HG02763 (cell line): Measurements from ENCODE around the gene BUD31.
"Not testable (repeated sequence)": the region's sequence is repeated elsewhere in the genome, so short reads cannot be mapped to it uniquely, and the experiment has no call there.

ENCODE experiments used
- ATAC-seq: cut with Tn5 transposase; IDR thresholded peaks from one replicate; pipeline ENCODE4 v1.9.1; 2021; ENCODE audit warnings: mild to moderate bottlenecking, moderate library complexity; ENCODE audit not compliant: unreplicated experiment

Gene BUD31

DNA sequence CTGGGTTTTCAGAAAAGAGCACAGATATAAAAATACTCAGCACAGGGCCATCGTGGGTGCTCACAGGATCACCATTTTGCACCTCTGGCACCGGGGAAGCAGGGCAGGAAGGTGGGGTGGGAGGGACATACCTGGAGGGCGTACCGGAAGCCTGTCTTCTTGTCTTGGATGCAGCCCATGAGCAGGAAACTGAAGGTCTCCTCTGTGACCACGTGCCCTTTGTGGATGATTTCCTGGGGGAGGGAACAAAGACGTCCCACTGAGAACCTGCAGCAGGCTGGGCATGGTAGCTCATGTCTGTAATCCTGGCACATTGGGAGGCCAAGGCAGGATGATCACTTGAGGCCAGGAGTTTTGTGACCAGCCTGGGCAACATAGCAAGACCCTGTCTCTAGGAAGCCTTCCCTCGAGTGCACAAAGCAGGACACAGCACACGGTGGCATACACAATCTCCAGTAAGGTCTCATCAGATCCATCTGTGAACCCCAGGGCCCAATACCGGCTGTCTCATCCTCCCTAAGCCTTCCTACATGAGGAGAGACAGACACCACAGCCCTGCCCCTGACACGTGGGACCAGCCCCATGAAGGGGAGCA, 20.3 kb downstream of the BUD31 start:
- ATAC-seq, result no peak

DNA sequence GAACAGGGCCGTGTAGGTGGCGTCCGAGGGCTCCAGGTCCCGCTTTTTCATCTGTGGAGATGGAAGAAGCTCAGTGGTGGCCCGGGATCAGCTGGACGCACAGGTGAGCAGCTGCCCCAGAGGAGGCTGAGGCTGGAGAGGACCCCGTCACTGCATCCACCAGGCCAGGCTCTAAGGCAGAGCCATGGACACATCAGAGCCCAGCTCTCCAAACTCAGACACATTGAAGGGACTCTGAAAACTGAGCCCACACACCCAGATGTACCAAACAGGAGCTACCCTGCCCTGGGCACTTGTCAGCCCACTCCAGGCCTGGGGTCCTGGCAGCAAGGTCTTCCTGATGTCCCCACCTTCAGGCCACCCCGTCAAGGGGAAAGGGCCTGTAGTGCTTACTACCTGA, 21.0 kb downstream of the BUD31 start:
- no peak for ATAC-seq

DNA sequence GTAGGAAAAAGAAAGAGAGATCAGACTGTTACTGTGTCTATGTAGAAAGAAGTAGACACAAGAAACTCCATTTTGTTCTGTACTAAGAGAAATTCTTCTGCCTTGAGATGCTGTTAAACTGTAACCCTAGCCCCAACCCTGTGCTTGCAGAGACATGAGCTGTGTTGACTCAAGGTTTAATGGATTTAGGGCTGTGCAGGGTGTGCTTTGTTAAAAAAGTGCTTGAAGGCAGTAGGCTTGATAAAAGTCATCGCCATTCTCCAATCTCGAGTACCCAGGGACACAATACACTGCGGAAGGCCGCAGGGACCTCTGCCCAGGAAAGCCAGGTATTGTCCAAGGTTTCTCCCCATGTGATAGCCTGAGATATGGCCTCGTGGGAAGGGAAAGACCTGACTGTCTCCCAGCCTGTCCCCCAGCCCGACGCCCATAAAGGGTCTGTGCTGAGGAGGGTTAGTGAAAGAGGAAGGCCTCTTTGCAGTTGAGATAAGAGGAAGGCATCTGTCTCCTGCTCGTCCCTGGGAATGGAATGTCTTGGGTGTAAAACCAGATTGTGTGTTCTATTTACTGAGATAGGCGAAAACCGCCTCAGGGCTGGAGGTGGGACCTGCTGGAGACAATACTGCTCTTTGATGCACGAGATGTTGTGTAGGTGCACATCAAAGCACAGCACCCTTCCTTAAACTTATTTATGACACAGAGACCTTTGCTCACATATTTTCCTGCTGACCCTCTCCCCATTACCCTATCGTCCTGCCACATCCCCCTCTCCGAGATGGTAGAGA, 23.2 kb downstream of the BUD31 start:
- ATAC-seq, result not testable (repeated sequence)

DNA sequence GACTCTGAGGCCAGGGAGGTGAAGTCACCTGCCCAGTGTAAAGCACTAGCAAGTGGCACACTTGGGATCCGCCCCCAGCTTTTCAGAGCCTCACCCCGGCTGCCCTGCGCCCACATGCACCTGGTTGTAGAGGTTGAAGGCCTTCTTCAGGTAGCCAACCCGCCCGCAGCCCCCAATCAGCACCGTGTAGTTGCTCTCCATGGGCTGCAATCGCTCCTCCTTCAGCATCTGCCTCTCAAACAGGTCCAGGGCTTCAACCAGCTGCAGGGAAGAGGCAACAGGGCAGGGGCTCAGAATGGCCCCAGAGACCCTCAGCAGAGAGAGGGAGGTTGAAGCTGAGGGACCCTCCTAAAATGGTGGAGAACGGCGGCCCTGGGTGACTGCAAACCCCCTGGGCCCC, 24.4 kb downstream of the BUD31 start:
- ATAC-seq, result no peak

DNA sequence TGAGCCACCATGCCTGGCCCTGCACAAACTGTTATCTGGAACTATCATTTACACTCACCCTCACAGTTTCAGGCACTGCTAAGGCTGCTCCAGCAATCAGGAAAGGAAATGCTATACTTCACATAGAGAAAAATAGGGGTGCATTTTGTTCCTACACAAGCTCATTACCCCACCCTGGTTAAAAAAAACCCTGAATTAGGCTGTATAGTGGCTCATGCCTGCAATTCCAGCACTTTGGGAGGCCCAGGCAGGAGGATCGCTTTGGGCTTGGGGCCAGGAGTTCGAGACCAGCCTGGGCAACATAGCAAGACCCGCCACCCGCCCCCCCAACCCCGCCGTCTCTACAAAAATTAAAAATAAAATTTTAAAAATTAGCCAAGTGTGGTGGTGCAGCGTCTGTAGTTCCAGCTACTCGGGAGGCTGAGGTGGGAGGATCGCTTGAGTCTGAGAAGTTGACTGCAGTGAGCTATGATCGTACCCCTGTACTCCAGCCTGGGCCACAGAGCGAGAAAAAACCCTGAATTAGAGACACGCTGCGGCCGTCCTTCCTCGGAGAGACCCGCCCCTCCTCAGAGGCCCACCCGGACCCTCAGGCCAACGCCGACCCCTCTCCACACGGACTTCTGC, 29.3 kb downstream of the BUD31 start:
- ATAC-seq, result no peak

DNA sequence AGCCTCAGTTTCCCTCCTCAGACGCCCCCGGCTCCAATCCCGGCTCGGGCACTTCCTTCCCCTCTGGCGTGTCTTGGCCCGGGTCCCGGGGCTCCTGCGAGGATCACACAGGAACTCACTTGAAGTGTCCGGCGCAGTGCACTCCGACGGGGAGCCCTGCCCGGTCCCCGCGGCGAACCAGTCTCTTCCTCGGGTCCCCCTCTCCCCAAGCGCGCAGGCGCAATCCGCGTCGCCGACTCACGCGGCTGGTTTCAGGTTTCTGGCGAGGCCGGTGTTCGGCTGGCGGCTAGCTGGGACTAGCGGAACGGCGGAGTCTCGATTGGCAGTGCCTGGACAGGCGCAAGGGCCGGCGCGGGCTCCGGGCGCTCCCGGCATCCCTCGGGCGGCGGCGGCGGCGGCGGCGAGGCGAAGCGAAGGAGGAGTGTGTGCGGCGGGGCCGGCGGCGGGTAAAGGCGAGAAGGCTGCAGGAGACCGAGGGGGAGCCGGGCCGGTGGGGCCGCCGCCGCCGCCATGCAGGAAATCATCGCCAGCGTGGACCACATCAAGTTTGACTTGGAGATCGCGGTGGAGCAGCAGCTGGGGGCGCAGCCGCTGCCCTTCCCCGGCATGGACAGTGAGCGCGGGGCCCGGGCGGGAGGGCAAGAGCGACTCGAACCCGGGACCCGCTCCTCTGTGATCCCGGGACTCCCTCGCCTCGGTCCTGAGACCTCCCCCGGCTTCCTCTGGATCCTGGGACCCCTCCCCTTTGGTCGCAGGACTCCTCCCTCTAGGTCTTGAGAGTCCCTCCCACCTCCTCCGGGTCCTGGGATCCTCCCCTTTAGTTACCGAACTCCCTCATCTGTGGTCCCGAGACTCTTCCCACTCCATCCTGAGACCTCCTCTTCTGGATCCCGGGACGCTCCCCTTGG, 30.1 kb downstream of the BUD31 start, which contains the start of the genes CPSF4 and PTCD1:
TSS of gene CPSF4 (plus strand) at position 371 of the 908 bp plus-strand sequence. CDS start at position 511, 140 bp downstream.
TSS of gene PTCD1 (minus strand) at position 226 of the 908 bp plus-strand sequence. CDS start 3,556 bp downstream, outside the sequence.
- ATAC-seq, result peak; percentile 90

DNA sequence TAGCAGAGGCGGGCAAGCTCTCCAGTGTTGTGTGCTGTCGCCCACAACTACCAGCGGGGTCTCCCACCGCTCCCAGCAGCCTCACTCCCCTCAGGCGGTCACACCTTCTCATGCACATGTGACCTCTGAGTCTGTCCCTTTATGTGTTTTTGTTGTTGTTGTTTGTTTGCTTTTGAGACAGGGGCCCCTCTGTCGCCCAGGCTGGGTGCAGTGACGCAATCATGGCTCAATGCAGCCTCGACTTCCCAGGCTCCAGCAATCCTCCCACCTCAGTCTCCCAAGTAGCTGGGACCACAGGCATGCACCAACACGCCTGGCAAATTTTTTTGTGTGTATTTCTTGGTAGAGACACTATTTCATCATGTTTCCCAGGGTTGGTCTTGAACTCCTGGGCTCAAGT, 31.4 kb downstream of the BUD31 start:
- ATAC-seq, result no peak

DNA sequence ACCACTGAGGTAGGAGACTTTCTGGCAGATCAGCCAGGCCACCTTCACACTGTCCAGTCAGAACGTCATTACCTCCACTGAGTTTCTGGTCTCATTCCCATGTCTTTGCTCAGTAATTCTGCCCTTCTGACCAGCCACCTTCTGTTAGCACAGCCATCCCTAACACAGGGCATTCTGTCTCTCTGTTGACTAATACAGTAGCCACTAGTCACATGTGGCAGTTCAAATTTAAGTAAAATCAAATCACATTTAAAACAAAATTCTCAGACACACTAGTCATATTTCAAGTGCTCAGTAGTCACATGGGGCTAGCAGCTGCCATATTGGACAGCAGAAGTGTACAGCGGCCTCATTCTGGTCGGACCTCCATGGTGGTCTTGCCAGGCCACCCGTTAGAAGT, 37.3 kb downstream of the BUD31 start:
- ATAC-seq, result no peak

DNA sequence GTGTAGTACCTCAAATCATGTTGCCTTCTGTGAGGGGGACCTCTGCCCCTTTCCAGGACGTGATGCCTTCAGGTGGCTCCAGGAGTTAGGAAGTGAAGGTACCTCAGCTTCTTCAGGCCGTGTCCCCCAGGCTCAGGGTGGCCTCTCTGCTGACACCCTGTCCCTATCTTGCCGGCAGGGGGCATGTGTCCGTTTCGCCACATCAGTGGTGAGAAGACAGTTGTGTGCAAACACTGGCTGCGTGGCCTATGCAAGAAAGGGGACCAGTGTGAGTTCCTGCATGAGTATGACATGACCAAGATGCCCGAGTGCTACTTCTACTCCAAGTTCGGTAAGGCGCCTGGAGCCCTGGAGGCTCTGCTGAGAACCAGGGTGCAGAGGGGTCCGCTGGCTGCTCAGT, 39.2 kb downstream of the BUD31 start:
- ATAC-seq, result no peak

DNA sequence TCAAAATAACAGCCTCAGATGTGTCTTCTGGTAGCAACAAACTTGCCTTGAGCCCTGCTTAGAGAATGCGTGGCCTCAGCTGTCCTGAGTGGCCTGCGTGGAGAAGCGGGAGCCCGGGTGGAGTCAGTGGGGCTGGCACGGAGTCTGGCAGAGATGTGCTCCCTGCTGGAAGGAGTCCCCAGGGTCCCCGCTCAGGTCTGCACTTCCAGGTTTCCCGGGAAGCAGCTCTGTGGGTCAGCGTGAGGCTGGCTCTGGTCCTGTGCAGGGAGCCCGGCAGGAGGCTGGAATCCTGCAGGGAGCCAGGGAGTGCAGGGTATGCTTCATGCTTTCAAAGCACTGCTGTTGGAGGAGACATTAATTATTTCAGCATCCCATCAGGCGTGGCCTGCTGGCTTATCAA, 40.1 kb downstream of the BUD31 start:
- no peak for ATAC-seq

DNA sequence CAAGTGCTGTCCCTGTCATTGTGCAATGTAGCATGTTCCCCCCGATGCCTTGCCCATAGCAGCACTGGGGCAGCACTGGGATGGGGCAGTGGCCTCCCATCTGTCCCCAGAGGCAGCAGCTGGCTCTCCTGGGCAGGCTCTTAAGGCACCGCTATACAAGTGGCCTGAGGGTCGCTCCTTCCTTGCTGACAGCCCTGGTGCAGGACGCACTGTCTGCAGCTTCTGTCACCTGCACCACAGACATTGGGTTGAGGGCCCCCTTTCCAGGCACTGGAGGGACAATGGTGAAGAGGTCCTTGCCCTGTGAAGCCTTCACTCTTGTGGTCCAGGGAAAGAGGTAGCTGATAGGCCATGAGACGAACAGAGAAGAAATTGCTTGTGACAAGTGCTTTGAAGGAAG, 40.6 kb downstream of the BUD31 start:
- ATAC-seq, result no peak

DNA sequence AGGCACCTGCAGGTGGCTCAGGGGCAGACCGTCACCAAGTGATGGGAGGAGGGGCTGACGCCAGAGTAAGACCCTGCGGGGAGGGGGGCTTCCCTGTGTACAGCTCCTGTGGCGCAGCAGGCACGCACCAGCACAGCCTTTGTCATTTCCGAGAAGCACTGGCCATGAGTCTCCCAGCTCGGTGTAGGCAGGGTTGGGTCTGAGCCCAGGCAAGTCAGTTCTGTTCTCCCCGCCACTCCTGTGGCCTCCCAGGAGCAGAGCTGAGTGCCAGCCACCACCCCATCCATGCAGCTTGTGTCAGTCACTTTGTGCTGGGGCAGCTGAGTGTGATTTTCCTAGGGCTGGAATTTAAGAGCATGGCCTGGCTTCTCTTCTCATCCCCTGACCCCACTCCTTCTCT, 43.2 kb downstream of the BUD31 start:
- ATAC-seq, result no peak

DNA sequence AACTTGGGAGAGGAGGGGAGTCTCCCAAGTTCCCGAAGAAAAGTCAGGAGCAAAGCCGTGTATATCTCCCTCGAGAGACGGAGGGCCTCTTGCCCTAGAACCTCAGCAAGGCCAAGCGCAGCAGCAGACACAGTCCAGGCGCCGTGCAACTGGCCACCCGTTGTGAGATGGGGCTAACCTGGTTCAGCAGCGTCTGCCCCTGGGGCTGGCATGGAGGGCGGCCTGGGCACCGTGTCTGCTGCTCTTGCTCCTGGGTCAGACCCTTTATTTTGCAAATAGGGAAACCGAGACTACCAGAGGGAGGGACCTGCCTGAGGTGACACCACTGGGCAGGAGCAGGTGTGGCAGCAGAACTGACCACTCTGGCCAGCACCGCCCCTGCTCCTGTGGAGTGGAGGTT, 43.8 kb downstream of the BUD31 start:
- no peak for ATAC-seq

DNA sequence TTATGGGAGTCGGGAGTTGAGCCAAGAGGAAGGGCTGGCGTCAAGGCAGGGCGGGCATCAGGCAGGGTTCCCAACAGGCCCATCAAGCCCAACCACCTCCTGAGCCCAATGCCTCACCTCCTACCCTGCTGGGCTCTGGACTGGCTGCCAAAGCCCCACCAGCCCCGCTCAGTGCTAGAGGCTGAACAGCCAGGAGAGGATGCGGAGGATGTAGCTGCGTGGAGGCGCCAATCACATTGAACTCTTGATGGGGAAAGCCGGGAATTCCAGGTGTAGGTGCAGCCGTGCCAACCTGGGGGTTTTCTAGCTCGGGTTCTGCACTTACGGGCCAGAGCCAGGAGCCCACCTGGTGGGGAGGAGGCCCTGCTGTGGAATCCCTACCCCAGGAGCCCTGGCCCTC, 44.3 kb downstream of the BUD31 start:
- ATAC-seq, result no peak

DNA sequence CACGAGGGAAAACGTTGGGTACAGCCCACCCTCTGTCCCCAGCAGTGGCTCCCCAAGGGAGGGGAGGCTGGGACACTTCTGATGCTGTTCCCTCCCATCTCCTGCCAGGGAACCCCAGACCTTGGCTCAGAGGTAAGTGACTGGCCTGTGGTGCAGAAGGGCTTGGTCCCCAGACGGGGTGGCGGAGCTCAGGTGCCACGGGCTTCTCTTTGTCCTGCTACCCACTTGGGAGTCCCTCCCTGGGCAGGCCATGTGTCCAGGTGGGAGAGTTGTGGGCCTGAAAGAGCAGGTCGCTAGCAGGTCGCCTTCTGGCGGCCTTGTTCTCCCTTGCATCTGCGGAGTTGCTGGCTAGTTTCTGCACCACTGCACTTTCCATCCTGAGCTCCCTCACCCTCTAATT, 47.1 kb downstream of the BUD31 start:
- no peak for ATAC-seq

DNA sequence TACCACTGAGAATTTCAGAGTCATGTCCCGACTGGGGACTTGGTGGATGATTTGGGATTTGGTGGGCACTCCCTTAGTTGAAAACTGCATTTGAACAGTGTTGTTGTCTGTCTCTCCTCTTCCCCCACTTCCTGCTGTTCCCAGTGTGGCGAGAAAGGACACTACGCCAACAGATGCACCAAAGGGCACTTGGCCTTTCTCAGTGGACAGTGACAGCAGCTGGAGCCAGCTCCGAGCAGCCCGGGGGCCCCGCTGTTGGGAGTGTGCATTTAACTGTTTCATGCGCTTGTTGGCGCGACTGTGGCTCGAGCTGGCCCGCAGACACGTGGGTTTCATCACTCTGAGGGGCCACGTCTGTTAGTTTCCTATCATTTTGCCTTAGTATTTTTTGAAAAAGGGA, 47.5 kb downstream of the BUD31 start:
- ATAC-seq, result no peak

DNA sequence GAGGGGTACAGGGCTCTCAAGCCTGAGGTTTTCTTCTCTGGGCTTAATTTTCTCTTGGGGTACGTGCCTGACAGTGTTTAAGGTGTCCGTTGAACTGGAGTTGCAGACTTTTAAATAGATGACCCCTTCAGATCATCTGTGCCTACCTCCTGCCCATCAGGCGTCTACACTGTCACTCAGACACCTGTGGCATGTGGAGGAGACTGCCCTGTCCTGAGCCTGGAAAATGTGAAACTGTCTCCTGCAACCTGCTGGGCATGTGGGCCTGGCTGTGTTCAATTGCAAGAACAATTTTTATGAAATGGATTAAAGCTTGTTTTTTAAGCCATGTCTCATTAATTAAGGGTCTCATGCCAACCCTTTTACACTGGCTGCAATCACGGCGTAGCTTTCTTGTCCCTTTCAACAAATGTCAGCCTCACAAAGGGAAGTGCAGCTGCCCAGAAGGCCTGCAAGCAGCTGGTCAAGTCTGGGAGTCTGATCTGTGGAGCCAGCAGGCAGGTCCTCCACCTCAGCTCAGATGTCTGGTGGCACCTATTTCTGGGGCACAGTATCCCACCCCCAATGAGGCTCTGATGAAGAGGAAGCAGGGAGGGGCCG, 48.4 kb downstream of the BUD31 start:
- no peak for ATAC-seq

DNA sequence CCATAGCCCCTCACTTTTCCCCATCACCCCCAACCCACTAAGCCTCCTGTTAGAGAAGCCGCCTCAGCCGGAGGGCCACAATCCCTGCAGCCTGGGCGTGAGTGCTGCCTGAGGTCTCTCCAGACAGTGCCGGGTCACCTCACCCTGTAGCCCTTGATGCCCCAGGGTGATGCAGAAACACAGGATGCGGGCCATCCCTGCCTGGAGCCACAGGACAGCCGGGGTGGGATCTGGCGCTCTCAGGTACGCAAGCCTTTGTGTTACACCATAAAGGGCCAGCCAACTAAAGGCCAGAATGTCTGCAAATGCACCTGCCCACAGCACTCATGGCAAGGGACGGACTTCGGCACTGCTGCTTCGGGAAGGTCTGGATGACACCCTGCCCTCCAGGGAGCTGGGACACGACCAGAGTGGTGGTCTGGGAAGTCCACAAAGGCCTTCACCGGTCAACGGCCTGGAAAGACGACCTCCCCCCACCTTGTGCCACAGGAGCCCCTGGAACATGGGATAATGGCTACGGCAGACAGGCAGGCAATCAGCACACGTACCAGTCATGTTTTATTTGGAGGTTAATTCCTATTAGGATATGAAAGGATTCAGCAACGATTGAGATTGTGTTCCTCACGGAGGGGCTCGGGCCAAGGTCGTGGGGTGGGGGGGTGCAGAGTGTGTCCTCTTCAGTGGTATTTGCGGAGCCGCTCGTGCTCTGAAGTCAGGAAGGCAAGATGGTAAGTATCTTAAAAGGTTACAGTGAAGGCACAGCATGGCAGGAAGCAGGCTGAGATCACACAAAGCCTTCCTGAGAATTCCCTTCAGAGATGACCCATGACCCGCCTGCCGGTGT, 49.1 kb downstream of the BUD31 start:
- ATAC-seq, result no peak

DNA sequence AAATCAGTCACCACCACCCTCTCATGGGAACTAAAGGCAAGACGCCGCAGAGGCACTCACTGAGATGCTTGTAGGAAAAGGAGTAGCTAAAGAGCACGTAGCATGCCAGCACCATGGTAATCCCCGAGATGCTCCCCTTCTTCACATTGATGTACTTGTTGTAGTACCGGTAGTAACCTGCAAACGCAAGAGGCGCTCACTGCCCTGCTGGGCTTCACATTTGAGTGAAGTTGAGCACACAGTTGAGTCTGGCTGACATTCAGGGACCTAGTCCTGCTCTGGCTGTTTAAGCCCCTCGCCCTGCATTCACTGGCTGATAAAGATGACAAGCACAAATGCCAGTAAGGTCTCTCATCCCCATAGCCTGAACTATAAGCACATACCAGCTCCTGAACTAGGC, 50.3 kb downstream of the BUD31 start:
- no peak for ATAC-seq

DNA sequence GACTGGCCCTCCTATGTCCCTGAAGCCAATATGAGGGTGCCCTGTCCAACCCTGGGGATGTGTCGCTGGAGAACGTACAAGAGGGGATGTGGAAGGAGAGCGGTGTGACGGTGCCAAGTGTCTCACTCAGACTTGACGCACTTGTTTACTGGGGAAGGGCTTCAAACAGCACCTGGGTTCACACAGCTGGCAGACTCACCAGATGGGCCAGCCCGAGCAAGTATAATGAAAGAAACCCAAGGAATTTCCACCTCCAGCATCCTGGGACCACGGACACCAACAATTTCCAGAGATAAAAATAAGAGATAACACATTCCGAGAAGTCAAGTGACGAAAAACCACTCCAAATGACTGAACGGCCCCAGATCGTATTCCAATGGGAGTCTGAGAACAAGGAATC, 51.9 kb downstream of the BUD31 start:
- ATAC-seq, result no peak
